GM18502 (cell line): ENCODE measurements around the gene SH2B3.

Experiments
- ATAC-seq: cut with Tn5 transposase; IDR thresholded peaks from one replicate; pipeline ENCODE4 v1.9.1; 2021; ENCODE audit warnings: mild to moderate bottlenecking; ENCODE audit not compliant: unreplicated experiment, poor library complexity

Gene SH2B3

DNA sequence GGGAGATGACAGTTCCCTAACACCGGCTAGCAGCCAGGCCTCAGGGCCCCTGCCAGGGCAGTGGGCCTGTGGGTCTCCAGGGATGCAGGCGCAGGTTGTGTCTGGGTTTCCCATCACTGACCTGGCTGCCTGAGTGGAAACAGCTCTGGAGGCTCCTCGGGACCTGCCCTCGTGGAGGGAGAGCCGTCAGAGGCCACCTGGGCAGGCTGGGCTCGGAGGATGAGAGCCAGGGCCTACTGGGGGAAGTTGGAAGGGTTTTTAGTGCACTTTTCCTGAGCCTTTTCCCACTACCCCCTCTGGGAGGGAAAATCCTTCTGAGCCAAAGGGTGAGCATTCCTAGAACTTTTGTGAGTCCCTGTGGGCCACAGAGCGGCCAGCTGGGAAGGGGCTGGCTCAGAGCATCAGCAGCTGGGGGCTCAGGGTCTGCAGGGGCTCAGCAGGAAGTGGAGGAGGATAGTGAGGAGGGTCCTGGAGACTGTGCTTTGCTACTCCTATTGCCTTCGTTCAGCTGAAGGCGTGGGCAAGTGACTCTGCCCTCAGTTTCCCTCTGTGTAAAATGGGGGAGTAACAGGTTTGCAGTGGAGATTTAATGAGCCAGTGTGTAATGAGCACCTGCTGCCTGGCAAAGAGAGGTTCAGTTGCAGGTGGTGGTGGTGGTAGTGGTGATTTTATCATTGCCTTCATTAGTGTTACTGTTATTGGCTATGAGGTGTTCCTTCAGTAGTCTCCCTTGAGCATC lies 1.8 kb downstream of the SH2B3 start:
- no peak for ATAC-seq

DNA sequence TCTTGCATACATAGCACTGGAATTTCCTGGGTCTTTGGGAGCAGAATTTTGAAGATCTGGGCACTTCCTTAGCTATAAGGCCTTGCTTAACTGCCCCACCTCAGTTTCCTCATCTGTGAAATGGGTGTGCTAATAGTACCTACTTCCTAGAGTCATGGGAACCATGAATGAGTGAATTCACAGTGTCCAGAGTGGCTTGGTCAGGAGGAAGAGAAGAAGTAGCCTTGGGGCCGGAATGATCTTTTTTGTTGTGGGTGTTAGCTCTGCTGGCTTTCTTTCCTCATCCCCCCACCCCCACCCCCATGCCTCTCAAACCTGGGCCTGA lies 2.4 kb downstream of the SH2B3 start:
- ATAC-seq, result no peak

DNA sequence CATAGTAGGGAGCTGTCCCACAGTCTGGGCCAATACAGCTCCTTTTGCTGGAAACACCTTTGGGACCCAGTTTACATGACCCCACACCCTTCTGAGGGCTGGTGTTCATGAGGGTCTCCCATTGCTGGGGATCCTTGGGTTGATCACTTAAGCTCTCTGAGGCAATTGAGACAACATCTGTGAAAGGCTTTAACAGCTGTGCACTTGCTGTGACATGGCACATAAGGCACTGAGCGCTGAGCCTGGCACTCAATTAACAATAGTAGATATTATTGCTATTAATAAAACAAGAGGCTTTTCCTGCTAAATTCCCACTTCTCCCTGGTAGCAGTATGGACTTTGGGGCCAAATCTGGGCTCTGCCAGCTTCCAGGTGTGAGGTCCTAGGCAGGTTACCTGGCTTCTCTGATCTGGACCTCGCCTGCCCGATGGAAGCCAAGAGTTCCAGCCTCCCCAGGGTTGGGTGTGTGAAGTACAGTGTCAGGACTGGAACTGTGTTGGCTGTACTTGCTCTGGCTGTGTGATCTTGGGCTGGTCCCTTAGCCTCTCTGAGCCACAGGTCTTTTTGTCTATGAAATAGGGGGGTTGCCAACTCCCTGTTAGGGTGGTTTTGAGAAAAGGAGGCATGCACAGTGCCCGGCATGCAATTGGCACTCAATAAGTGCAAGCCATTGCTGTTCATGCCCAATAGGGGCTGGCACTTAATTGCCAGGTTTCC lies 3.1 kb downstream of the SH2B3 start:
- ATAC-seq, result no peak

DNA sequence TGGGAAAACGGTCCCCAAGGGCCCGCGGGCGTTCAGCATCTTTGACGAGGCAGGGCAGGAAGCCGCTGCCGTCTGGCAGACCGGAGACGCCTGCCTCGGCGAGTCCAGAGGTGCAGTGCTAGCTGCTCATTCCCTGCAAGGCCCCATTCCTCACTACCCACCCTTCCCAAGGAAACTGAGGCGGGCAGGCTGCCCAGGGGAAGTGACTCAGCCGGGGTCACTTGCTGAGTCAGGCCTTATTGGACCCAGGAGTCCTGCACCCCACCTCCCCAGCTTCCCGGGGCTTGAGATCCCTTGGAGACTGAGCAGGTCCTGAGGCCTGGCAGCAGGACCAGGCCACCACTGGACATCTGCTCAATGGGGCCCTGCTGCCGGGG lies 3.7 kb downstream of the SH2B3 start:
- no peak for ATAC-seq

DNA sequence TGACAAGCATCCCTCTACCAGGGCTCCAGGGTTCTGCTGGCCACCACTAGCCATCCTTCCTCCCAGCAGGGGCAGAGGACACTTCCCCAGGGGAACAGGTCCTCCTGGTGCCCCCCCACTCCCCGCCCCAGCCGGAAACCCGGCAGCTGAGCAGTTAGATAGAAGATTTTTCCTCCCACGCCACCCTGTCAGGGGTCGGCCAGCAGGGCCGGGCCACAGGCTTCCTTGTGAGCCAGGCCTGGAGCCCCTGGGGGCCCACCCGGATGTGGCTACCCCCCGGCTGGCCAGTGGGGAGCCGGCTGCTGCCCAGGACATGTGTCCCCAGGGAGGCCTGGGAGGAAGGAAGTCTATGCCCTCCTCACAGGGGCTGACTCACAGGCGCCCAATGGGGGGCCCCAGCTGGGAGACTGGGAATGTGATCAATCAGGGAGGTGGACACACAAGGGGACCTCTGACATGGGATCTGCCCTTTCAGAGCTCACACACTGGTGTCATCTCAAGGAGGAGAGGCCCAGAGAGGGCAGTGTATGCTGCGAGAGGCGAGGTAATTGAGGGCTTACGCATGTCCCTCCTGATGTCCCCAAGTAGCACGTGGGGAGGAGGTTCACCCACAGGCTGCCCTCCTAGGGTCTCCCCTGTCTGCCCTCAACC lies 4.2 kb downstream of the SH2B3 start:
- no peak for ATAC-seq

DNA sequence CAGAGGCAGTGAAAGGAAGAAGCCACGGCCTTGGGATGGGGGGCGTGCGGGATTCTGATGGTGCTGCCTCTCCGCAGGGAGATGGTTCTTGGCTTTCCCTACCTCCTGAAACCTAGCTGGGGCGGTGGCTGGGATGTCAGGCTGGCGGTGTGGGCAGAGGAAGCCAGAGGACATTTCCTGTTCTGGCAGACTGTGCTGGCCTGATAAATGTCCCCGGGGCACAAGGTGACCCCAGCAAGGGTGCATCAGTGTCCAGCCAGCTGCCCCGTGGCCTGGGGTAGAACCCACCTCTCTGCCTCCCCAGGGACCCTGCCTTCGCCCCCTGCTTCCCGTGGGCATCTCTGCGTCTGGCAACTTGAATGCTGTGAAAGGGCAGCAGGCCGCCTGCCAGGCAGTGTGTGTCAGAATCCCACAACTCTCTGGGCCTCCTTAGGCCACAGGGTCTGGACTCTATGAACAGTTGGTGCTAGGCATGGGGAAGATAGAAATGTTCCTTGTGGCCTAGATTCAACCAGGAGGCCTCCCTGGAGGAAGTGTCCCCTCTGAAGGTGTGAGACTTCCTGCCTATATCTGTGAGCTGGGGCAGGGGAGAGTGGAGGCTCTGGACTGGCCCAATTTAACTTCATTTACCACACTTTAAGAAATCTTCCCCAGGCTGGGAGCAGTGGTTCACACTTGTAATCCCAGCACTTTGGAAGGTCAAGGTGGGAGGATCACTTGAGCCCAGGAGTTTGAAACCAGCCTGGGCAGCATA lies 4.9 kb downstream of the SH2B3 start:
- ATAC-seq, result no peak

DNA sequence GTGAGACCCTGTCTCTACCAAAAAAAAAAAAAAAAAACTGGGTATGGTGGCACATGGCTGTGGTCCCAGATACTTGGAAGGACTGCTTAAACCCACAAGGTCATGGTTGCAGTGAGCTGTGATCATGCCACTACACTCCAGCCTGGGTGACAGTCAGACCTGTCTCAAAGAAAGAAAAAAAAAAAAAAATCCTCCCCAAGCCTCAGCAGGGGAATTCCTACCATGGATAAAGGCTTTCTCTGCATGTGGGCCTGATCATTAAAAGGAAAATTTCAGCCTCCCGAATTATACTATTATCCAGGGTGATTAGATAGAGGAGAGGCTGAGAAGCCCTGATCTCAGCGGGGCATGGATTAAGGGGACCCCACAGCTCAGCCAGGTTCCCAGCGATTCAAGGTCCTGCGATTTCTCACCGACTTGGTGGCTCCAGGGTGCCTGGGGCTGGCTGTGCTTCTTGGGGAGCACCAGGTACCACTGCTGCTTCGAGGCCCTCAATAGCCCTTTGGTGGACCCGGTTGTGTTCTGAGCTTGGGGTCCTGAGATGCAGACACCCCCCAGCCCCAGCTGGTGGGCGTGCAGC lies 5.6 kb downstream of the SH2B3 start:
- ATAC-seq, result no peak

DNA sequence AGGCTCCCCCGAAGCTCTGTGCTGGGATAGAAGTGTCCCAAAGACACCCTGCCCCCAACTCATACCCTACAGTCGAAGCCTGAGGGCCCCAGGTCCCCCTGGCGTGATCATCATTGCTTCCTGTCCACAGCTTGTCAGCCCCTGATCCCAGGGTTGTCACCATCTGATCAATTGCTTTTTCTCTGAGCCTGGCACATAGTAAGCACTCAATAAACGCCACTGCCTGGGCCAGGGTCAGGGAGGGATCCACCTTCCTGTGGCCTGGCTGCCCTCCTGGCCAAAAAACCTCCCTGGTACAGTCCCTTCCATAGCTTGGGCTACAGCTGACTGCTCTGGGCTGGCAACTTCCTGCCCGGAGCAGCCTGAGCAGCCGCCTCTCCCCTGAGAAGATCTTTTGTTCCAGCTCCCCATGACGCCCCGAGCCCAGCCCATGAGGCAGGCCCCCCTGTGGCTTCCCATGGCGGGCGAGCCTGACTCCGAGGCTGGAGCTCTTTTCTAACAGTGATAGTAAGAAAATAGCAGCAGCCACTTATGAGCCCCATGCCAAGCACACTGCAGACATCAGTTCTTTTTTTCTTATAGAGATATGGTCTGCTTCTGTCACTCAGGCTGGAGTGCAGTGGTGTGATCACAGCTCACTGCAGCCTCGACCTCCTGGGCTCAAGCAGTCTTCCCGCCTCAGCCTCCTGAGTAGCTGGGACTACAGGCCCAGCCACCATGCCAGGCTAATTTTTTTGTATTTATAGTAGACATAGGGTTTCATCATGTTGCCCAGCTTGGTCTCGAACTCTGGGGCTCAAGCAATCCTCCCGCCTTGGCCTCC lies 6.5 kb downstream of the SH2B3 start:
- no peak for ATAC-seq

DNA sequence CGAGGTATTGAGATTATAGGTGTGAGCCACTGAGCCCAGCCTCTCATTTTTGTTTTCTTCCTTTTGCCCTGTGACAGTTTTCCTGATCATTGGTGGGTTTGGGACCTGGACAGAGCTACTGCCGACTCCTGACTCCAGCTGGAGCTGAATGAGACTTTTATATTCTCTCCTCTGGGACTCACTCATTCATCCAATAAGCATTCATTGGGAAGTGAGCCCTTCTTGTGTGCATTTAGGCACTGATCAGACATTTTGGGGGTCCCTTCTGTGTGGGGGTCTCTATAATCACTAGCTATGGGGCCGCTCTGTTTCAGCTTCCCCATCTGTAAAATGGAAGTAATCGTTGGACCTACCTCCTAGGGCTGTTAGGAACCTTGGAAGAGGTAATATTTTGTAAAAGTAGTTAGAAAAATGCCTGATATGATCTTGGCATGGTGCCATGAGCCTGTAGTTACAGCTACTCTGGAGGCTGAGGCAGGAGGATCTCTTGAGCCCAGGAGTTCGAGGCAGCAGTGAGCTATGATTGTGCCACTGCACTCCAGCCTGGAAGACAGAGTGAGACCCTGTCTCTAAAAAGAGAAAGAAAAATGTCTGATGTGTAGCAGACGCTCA lies 7.2 kb downstream of the SH2B3 start:
- no peak for ATAC-seq

DNA sequence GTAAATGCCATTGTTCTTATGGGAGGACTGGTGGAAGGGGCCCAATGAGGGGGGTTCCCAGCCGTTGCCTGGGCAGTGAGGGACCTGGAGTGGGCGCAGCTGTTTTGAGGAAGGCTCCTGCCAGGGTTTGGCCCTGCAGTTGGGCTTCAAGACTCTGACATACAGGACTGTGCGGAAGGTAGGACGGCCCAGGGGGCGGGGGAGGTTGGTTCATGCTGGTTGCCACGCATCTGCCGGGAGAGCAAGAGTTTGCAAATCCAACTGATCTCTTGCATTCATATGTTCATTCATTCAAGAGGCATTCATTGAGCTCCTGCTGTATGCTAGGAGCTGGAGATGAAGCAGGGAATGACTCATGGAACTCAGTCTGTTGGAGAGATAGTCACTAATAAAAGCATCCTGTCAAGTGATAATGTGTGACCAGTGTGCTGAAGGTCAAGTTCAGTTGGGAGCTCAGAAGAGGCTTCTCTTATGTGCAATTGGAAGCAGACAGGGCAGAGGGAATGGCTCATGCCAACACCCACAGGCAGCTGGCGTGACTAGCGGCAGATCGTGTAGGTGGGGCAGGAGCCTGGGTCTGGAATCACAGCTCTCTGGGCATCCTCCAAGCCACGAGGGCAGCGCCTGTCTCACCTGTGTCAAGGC lies 7.8 kb downstream of the SH2B3 start:
- ATAC-seq, result no peak

DNA sequence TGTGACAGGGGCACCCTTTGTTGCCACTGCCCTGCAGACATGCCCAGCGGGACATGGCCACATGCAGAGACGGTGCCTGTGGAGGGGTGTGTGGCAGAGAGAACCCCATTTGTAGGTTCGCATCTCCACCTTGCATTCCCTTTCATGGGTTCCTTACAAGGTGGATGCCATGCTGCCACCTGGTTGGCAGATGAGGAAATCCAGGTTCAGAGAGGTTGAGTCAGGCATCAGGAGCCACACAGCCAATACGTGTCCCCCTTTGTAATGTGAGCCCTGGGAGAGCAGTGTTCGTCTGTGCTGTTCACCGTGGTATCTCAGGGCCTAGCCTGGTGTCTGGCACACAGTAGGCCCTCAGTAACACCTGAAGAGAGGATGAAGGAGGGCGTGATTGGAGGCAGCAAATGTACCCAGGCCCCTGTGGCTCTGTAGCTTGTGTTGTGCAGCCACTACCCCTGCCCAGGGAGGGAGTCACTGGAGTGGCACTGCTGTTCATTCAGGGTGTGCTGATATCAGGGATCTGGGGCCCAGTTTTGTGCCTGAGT lies 9.1 kb downstream of the SH2B3 start:
- ATAC-seq, result no peak

DNA sequence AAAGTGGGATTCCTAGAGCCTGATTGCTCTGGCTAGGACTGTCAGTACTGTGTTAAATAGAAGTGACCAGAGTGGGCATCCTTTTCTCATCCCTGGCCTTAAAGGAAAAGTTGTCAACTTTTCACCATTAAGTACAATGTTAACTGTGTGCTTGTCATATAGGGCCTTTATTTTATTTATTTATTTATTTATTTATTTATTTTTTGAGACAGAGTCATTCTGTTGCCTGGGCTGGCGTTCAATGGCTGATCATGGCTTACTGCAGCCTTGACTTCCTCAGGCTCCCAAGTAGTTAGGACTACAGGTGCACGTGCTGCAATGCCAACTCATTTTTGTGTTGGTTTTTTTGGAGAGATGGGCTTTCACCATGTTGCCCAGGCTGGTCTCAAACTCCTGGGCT lies 11.6 kb downstream of the SH2B3 start:
- no peak for ATAC-seq

DNA sequence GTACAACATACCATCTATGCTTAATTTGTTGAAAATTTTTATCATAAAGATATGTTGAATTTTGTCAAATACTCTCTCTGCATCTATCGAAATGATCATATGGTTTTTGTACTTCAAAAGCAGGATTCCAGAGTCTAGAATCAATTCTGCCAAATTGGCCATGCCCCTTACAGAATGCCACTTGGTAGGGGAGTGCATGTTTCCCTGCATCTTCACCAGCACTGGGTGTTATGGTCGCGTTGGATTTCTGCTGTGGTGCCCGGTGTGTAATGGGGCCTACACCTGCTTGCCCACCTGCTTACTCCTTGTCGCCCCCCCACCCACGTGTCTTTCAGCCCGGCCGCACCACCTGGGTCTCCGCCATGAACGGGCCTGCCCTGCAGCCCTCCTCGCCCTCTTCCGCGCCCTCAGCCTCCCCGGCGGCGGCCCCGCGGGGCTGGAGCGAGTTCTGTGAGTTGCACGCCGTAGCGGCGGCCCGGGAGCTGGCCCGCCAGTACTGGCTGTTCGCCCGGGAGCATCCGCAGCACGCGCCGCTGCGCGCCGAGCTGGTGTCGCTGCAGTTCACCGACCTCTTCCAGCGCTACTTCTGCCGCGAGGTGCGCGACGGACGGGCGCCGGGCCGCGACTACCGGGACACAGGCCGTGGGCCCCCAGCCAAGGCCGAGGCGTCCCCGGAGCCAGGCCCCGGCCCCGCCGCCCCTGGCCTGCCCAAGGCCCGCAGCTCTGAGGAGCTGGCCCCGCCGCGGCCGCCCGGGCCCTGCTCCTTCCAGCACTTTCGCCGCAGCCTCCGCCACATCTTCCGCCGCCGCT lies 12.3 kb downstream of the SH2B3 start:
- no peak for ATAC-seq

DNA sequence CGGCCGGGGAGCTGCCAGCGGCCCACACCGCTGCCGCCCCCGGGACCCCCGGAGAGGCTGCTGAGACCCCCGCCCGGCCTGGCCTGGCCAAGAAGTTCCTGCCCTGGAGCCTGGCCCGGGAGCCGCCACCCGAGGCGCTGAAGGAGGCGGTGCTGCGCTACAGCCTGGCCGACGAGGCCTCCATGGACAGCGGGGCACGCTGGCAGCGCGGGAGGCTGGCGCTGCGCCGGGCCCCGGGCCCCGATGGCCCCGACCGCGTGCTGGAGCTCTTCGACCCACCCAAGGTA lies 12.8 kb downstream of the SH2B3 start:
- ATAC-seq, result no peak

DNA sequence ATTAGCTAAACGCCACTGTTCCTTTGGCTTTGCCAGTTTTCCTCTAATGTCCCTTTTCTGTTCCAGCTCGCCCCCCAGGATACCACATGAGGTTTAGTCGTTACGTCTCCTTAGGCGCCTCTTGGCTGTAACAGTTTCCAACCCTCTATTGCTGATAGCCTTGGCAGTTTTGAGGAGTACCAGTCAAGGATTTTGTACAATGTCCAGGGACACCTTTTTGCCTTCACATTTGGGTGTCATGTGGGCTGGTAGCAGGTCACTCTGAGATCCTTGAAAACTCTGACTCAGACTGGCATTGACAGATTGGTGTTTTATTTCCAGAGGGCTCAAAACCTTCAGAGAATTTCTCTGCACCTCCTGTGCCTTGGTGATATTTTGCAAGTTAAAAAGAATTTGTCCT lies 14.1 kb downstream of the SH2B3 start:
- no peak for ATAC-seq

DNA sequence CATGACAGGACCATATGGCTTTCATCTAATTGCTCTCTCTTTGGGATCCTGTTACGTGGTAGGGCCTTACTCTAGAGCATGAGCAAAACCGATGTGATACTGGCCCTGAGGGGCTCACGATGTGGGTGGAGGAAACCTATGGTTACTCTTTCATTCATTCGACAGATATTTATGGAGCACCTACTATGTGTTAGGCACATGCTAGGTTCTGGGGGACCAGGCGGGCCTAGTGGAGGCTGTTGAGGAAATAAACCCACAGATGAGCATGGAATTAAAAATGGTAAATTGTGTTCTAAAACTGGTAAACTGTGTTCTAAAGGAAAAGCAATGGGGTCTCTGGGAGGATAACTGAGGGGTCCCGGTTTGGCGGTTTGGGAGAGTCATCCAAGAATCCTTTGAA lies 14.8 kb downstream of the SH2B3 start:
- no peak for ATAC-seq

DNA sequence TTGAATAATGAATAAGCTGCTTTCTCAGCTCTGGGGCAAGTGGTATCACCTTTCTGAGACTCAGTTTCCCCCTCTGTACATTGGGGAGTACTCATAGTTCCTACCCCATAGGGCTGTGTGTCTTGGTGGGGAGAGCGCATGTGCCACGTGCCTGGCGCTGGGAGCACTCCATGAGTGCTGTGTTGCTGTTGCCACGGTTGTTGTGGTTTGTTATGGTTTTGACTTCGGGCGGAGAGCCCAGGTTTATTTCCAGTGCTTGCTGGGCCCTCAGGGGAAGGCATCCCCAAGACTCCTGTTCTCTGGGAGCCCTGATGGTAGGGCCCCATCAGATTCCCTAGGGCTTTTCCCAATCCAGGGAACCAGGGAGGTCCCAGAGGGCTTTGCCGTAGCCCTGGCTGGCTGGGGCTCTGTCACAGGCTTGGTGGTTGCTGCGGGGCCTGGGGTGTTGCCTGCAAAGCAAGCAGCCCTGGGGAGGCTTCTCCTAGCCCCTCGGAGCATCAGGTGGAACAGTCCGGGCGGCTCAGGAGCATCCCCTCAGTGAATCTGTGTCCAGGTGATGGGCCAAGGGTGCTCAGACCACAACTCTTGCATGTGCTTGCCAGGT lies 18.6 kb downstream of the SH2B3 start:
- no peak for ATAC-seq

DNA sequence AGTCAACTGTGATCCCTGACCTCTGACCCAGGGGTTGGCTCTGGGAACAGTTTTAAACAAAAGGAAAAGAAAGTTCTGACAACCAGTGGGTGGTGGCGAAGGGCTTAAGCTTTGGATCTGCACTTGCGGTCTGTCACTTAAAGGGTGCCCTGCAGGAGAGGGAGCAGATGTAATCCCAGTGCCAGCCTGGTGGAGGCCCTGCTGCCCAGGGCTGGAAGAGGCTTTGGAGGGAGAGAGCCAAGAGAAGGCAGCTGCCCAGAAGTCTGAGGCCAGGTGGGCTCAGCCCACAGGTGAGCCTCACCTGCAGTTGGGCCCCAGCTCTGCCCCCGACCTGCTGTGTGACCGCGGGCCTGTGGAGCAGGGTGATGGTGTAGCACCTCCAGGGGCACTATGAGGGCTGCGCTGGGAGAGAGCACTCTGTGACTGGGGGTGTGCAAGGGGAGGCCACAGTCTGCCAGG lies 19.1 kb downstream of the SH2B3 start:
- no peak for ATAC-seq
